ENCODE results near the gene INSIG2. TPM values are rescaled to one million over a fixed set of nuclear protein-coding genes. Genes with fewer than 3 reads are reported as not detected.

INSIG2 gene
- total and polyA plus RNA-seq, 2 of the 4 experiments (the other 2 are of a cell fraction) = 9.1 to 11.7 TPM

- no peak overlapping the region for H3K27ac ChIP-seq (ENCODE audit: insufficient read depth, low read length)
- no peak overlapping the region for H3K56ac ChIP-seq (ENCODE audit: extremely low read depth, insufficient read depth, low read length)
- H2AK5ac ChIP-seq (ENCODE audit: low read depth, low read length) = no peak overlapping the region
- H2AFZ ChIP-seq (replicated peaks; ENCODE audit: low read length, poor library complexity) = no peak overlapping the region
- no peak overlapping the region for H3K9ac ChIP-seq (ENCODE audit: low read depth, low read length)
- no peak overlapping the region for H4K8ac ChIP-seq (ENCODE audit: low read depth in 2 of 2, low read length in 2 of 2)
- H3K4ac ChIP-seq (ENCODE audit: low read depth, low read length) = no peak overlapping the region; the same call in 1 of the 2 replicates
- no peaks in the 10 kb centered on the region for H3K27me3 ChIP-seq (ENCODE audit: control insufficient read depth, insufficient read depth, low read length)
- H3K23ac ChIP-seq (ENCODE audit: low read depth, low read length) = no peak overlapping the region
- no TSS peak for BruUV-seq (replicated peaks)
- 0 out of 2 replicates have a peak, but pooled peaks cover 2% of the 10 kb centered on the region for H3K4me1 ChIP-seq (ENCODE audit: control insufficient read depth, insufficient read depth, low read length)
- intact Hi-C loops (cut with micrococcal nuclease) = no loop called here
- 100% methylated on average over 1 of the region's 4 CpGs; no CpG with 5 or more reads in 1 of the 2 experiments for WGBS, 2 experiments (ENCODE audit: extremely low coverage in 2 of 2, insufficient read length in 1 of 2)
- no peak overlapping the region for H2BK15ac ChIP-seq (ENCODE audit: low read depth, low read length)
- no peak overlapping the region for H4K91ac ChIP-seq (ENCODE audit: insufficient read depth, low read depth, low read length)
- H3K36me3 ChIP-seq (ENCODE audit: control insufficient read depth, insufficient read depth, low read length) = no peaks in the 10 kb centered on the region
- H2BK5ac ChIP-seq (ENCODE audit: low read depth, low read length, poor library complexity, severe bottlenecking) = no peak overlapping the region
- DNase-seq (no peak), ATAC-seq (ENCODE audit: low read depth) (no peak)
- no peak overlapping the region for H3K4me2 ChIP-seq (ENCODE audit: low read depth, low read length)
- no peak overlapping the region for H2BK120ac ChIP-seq (ENCODE audit: low read depth, low read length)
- dilution Hi-C loops (cut with HindIII; ENCODE audit: low sequenced_read_pairs, unreplicated experiment) = no loop called here
- POLR2A ChIA-PET (ENCODE audit: unreplicated experiment) = no interaction called here
- no peaks in the 10 kb centered on the region; the same call in 1 of the 2 replicates for H3K9me1 ChIP-seq (ENCODE audit: insufficient read depth, low read length)
- TF ChIP-seq RFX5 (IDR thresholded peaks at IDR 0.05; ENCODE audit: low read depth, low read length) (no peak), ELK1 (IDR thresholded peaks at IDR 0.05; ENCODE audit: borderline replicate concordance, low read depth, low read length) (no peak), MAFK (IDR thresholded peaks at IDR 0.05; ENCODE audit: low read depth, low read length) (no peak), POLR2A (IDR thresholded peaks at IDR 0.05; ENCODE audit: low read depth, low read length) (no peak), BHLHE40 (IDR thresholded peaks at IDR 0.05; ENCODE audit: low read depth, low read length) (no peak), SMC3 (IDR thresholded peaks at IDR 0.05; ENCODE audit: low read depth, low read length) (no peak), CHD1 (IDR thresholded peaks at IDR 0.05; ENCODE audit: low read depth, low read length) (no peak), CTCF (conservative IDR thresholded peaks at IDR 0.05; ENCODE audit: low read depth, low read length) (no peak), FOS (IDR thresholded peaks at IDR 0.05; ENCODE audit: low read depth, low read length) (no peak), NFE2L2 (IDR thresholded peaks at IDR 0.05; ENCODE audit: low read depth, low read length) (no peak), MXI1 (IDR thresholded peaks at IDR 0.05; ENCODE audit: borderline replicate concordance, low read depth, low read length) (no peak), MAZ (IDR thresholded peaks at IDR 0.05; ENCODE audit: borderline replicate concordance, low read depth, low read length) (no peak), RCOR1 (IDR thresholded peaks at IDR 0.05; ENCODE audit: insufficient replicate concordance, low read length) (no peak), USF2 (IDR thresholded peaks at IDR 0.05; ENCODE audit: low read depth, low read length) (no peak), RAD21 (IDR thresholded peaks at IDR 0.05; ENCODE audit: low read length) (no peak), CEBPB (IDR thresholded peaks at IDR 0.05; ENCODE audit: low read depth, low read length) (no peak)
- no peak overlapping the region for H4K5ac ChIP-seq (ENCODE audit: low read depth, low read length)
- no peak overlapping the region for H3K4me3 ChIP-seq (ENCODE audit: insufficient read depth, low read depth, low read length)
- H2BK20ac ChIP-seq (ENCODE audit: low read depth, low read length) = no peak overlapping the region
- no peaks in the 10 kb centered on the region for H4K20me1 ChIP-seq (ENCODE audit: insufficient read depth, low read length)
- CTCF ChIA-PET = no interaction called here
- no peak overlapping the region for H3K18ac ChIP-seq (ENCODE audit: low read depth, low read length)
- H3K9me3 ChIP-seq (ENCODE audit: control insufficient read depth, insufficient read depth, low read length) = no peaks in the 10 kb centered on the region
- no peak overlapping the region for H3K14ac ChIP-seq (replicated peaks; ENCODE audit: low read depth, low read length)
- no peaks in the 10 kb centered on the region for H3K79me1 ChIP-seq (ENCODE audit: low read depth in 1 of 2, low read length in 2 of 2)
- no peak overlapping the region for H2AK9ac ChIP-seq (replicated peaks; ENCODE audit: low read depth, low read length, poor library complexity)
- in situ Hi-C loops (cut with MboI; ENCODE audit: low sequenced_read_pairs) = no loop called here
Measured at GRCh38 chr2:118115761-118116160, 27.5 kb downstream of the INSIG2 start.
